Ectodermal cell (in vitro differentiated cells): ENCODE measurements around the gene CEP128.

ENCODE experiments used
- H3K27ac ChIP-seq: 2 replicates; pipeline ENCODE4 v1.7.0; 2013; ENCODE audit warnings: mild to moderate bottlenecking, low read depth, low read length; ENCODE audit not compliant: insufficient read depth, poor library complexity, severe bottlenecking
- H3K27me3 ChIP-seq: 2 replicates; pipeline ENCODE4 v1.7.0; 2013; ENCODE audit warnings: mild to moderate bottlenecking, low read length; ENCODE audit not compliant: insufficient read depth, control insufficient read depth, poor library complexity, severe bottlenecking
- H3K36me3 ChIP-seq: one replicate; pipeline ENCODE4 v1.7.0; 2013; ENCODE audit warnings: low read length; ENCODE audit not compliant: control insufficient read depth, insufficient read depth
- H3K4me1 ChIP-seq: one replicate; pipeline ENCODE4 v1.7.0; 2013; ENCODE audit warnings: low read length; ENCODE audit not compliant: control insufficient read depth, insufficient read depth
- H3K4me3 ChIP-seq: 2 replicates; pipeline ENCODE4 v1.7.0; 2013; ENCODE audit warnings: low read depth, low read length, control low read depth; ENCODE audit not compliant: insufficient read depth
- H3K9me3 ChIP-seq: 2 replicates; pipeline ENCODE4 v1.7.0; 2013; ENCODE audit warnings: mild to moderate bottlenecking, low read length, moderate library complexity; ENCODE audit not compliant: control insufficient read depth
- WGBS, 2 experiments: methylation state at CpG; one replicate each; pipeline ENCODE4 v1.1.7; 2013; ENCODE audit warnings: missing lambda C conversion rate in 2 of 2; 5-methylcytosine and 5-hydroxymethylcytosine counted together

CEP128 gene

DNA sequence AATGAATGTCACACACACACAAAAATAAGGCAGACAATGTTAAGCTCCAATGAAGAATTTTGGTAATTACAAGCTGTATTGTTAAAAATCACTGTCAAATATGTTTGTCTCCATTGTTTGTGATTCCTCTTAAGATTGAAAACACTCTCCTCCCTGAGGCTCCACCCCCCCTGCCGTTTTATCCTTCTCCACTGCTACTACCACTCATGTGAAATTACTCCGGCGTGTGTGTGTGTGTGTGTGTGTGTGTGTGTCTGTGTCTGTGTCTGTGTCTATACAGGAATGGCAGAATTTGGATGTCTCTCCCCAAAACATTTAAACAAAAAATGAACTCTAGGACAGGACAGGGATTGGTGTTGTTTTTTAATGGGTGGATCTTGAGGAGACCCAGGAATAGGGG, 365.1 kb downstream of the CEP128 start:
- WGBS, 2 experiments, result no CpG with 5 or more reads among the region's 3 CpGs
- H3K36me3 ChIP-seq, result no peaks in the 10 kb centered on the region
- H3K27ac ChIP-seq, result no peak overlapping the region
- H3K4me1 ChIP-seq, result peaks cover 2% of the 10 kb centered on the region
- no peak overlapping the region for H3K4me3 ChIP-seq
- no peaks in the 10 kb centered on the region for H3K9me3 ChIP-seq
- no peaks in the 10 kb centered on the region for H3K27me3 ChIP-seq

GRCh38 chr14:80575763-80576162, 365.8 kb downstream of the CEP128 start:
- Histone ChIP-seq H3K27ac (no peak overlapping the region), H3K36me3 (no peaks in the 10 kb centered on the region), H3K4me3 (no peak overlapping the region), H3K4me1 (peaks cover 2% of the 10 kb centered on the region), H3K27me3 (no peaks in the 10 kb centered on the region), H3K9me3 (no peaks in the 10 kb centered on the region)
- 90 to 92% methylated on average over 1 of the region's 2 CpGs for WGBS, 2 experiments

DNA sequence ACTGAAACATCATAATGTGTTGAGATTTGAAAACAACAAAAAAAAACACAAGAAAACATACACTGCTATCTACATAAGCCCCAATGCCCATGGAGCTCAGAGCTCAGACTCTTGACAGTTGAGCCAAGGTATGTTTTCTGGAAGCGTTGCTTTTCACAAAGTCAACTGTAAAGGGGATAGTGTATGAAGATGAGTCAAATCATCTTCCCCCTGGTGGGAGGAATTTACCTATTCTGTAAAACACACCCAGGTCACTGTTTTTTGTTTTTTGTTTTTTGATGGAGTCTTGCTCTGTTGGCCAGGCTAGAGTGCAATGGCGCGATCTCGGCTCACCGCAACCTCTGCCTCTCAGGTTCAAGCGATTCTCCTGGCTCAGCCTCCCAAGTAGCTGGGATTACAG, 368.9 kb downstream of the CEP128 start:
- Histone ChIP-seq H3K9me3 (no peaks in the 10 kb centered on the region), H3K27me3 (no peaks in the 10 kb centered on the region), H3K36me3 (no peaks in the 10 kb centered on the region), H3K27ac (no peak overlapping the region), H3K4me1 (peaks cover 2% of the 10 kb centered on the region), H3K4me3 (no peak overlapping the region)
- WGBS, 2 experiments, result 92 to 96% methylated on average over 6 of the region's 6 CpGs

GRCh38 chr14:80570930-80571298, 370.6 kb downstream of the CEP128 start:
- Histone ChIP-seq H3K4me1 (no peaks in the 10 kb centered on the region), H3K4me3 (no peak overlapping the region), H3K36me3 (no peaks in the 10 kb centered on the region), H3K9me3 (no peaks in the 10 kb centered on the region), H3K27me3 (no peaks in the 10 kb centered on the region), H3K27ac (no peak overlapping the region)
- WGBS, 2 experiments, result 98% methylated on average over 2 to 3 of the region's 3 CpGs

DNA sequence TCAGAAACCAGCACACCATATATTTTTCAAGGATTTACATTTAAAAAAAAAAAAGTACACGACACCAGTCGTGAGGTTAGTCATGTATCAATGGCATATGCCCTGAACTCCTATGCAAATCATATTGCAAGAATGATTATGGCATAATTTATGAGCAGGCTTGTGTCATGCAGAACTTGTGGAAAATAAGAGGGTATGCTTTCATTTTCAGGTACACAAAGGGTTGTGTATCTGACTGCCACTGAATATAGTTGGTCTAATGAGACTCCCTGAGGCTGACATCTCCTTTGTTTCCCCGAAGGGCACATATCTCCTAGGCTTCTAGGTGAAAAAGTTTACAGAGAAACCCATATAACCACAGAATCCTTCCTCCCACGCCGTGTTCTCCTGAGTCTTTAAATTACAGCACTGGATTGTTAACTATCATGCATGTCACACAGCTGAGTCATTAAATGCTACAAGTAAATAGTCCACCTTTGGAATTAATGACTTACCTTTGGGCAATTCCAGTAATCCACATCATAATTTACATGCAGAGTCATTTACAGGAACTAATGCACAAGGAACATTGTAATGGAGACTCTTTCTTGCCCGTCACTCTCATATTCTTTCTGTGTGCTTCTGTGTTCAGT, 373.5 kb downstream of the CEP128 start:
- no peaks in the 10 kb centered on the region for H3K27me3 ChIP-seq
- 82 to 91% methylated on average over 6 of the region's 6 CpGs for WGBS, 2 experiments
- H3K4me1 ChIP-seq, result no peaks in the 10 kb centered on the region
- H3K4me3 ChIP-seq, result no peak overlapping the region
- no peaks in the 10 kb centered on the region for H3K36me3 ChIP-seq
- no peak overlapping the region for H3K27ac ChIP-seq
- no peaks in the 10 kb centered on the region for H3K9me3 ChIP-seq

DNA sequence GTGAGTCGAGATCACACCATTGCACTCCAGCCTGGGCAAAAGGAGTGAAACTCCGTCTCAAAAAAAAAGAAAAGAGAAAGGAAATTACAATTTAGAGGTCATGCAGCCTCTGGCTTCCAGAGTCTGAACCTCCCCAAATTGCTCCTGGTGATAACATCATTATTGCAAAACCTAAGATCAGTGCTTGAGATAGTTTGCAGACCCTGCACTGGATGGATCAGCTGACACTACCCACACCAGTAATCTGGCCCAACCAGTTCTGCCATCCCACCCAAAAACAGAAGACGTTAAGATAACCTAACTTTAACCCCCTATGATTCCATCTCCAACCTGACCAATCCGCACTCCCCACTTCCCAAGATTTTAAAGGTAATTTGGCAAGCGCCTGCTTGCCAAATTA, 376.5 kb downstream of the CEP128 start:
- Histone ChIP-seq H3K4me1 (no peaks in the 10 kb centered on the region), H3K36me3 (no peaks in the 10 kb centered on the region), H3K27ac (no peak overlapping the region), H3K9me3 (no peaks in the 10 kb centered on the region), H3K4me3 (no peak overlapping the region), H3K27me3 (no peaks in the 10 kb centered on the region)
- 88 to 91% methylated on average over 5 of the region's 5 CpGs for WGBS, 2 experiments

DNA sequence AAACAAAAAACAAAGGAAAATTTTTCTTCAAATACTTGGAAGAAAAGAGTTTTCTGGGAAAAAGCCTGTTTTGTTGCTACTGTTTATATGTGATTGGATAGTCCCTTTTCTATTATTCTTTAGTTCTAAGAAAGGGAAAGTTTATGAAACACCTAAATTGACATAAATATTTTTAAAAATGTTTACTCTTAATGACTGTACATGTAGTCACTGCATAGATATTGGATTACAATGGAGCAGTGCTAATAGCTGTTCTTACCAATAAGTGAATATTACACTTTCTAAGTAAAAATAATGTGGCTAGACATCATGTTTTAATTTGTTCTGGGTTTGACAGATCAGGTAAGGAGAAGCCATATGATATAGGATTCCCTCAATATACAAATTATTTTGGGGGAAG, 377.5 kb downstream of the CEP128 start:
- Histone ChIP-seq H3K9me3 (no peaks in the 10 kb centered on the region), H3K27ac (no peak overlapping the region), H3K4me3 (no peak overlapping the region), H3K36me3 (no peaks in the 10 kb centered on the region), H3K4me1 (no peaks in the 10 kb centered on the region), H3K27me3 (no peaks in the 10 kb centered on the region)

- H3K4me3 ChIP-seq, result no peak overlapping the region
- no peaks in the 10 kb centered on the region for H3K36me3 ChIP-seq
- H3K9me3 ChIP-seq, result no peaks in the 10 kb centered on the region
- no peaks in the 10 kb centered on the region for H3K4me1 ChIP-seq
- 98 to 100% methylated on average over 3 to 4 of the region's 5 CpGs for WGBS, 2 experiments
- H3K27me3 ChIP-seq, result no peaks in the 10 kb centered on the region
- no peak overlapping the region for H3K27ac ChIP-seq
These were observed 380.5 kb downstream of the CEP128 start for GRCh38 chr14:80560800-80561657.

DNA sequence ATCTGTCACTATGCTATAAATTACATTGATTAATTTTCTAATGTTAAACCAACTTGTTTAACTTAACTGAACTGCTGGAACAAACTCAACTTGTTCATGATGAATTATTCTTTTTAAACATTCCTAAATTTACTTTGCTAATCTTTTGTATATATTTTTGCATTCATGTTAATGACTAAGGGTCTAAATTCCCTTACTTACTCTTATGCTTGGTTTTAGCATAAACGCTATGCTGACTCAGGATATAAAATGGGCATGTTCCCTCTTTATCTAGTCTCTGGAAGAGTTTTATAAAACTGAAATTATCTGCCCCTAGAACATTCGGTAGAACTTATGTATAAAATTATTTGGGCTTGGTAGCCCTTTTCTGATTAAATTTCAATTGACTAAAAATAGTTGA, 387.4 kb downstream of the CEP128 start:
- no peak overlapping the region for H3K27ac ChIP-seq
- no peaks in the 10 kb centered on the region for H3K27me3 ChIP-seq
- 92 to 100% methylated on average over 1 of the region's 2 CpGs for WGBS, 2 experiments
- no peaks in the 10 kb centered on the region for H3K36me3 ChIP-seq
- H3K4me3 ChIP-seq, result no peak overlapping the region
- H3K9me3 ChIP-seq, result no peaks in the 10 kb centered on the region
- H3K4me1 ChIP-seq, result no peaks in the 10 kb centered on the region

DNA sequence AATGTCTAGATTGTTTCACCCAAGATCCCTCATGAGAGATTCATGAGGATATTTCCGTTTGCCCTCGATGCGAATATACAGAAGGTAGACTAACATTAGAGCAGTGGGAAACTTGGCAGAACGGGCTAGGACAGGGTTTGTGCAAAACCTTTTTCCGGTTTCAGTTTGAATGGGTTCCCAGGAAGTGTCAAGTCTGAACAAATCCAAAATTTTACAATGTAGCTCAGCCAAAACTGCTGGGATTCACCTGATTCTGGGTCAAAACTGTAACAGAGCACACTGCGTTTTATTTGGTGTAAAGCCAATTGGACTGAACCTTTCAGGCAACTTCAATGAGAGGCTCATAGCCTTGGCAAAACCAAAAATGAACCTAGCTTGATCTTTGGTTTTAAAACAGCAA, 392.4 kb downstream of the CEP128 start:
- H3K36me3 ChIP-seq, result no peaks in the 10 kb centered on the region
- H3K27ac ChIP-seq, result no peak overlapping the region
- no peaks in the 10 kb centered on the region for H3K9me3 ChIP-seq
- WGBS, 2 experiments, result 95 to 96% methylated on average over 6 of the region's 6 CpGs
- H3K27me3 ChIP-seq, result no peaks in the 10 kb centered on the region
- H3K4me1 ChIP-seq, result no peaks in the 10 kb centered on the region
- no peak overlapping the region for H3K4me3 ChIP-seq
